ENCODE measurements around the gene ZNF318. TPM values are rescaled to one million over a fixed set of nuclear protein-coding genes. Genes with fewer than 3 reads are reported as not detected.
"Not testable (repeated sequence)": the region's sequence is repeated elsewhere in the genome, so short reads cannot be mapped to it uniquely, and the experiment has no call there.

The ZNF318 gene
- total RNA-seq, 4 donors from 2014 or later: 5.6 to 13.5 (median 8.1) TPM

DNA sequence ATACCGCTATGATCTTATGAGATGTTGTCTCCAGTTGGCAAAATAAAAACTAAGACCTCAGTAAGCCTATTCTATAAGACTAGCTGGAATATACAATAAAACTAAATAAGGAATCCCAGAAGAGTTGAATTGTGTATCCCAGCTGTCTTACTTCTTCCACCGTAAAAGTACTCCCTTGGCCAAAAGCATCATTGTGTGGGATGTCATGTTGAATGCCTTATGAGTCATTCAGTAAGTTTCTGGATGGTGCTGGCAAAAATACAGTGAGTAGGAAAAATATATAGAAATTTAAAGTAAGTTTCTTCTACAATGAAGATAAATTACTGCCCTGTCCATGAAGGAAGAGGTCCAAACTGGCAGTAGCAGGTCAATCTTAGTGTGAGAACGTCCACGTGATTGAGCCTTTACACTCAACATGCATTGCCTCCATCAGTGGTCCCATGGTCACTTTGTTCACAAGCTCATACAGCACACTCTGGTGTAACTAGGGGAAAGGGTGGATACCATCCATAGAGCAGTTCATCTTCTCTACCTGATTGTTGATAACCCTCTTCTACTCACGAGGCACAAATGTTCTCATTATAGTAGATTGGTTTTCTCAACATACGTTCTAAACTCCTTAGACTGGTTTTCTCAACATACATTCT lies 13.7 kb upstream of the ZNF318 start:
- H3K4me3 ChIP-seq: no peak overlapping the region
- no peak overlapping the region for H3K27ac ChIP-seq
- no peaks in the 10 kb centered on the region for H3K36me3 ChIP-seq
- H3K9me3 ChIP-seq: no peaks in the 10 kb centered on the region
- no peaks in the 10 kb centered on the region for H3K4me1 ChIP-seq
- intact Hi-C loops (cut with DNase I): no loop called here
- no peak for DNase-seq
- TF ChIP-seq, protein P1, sequence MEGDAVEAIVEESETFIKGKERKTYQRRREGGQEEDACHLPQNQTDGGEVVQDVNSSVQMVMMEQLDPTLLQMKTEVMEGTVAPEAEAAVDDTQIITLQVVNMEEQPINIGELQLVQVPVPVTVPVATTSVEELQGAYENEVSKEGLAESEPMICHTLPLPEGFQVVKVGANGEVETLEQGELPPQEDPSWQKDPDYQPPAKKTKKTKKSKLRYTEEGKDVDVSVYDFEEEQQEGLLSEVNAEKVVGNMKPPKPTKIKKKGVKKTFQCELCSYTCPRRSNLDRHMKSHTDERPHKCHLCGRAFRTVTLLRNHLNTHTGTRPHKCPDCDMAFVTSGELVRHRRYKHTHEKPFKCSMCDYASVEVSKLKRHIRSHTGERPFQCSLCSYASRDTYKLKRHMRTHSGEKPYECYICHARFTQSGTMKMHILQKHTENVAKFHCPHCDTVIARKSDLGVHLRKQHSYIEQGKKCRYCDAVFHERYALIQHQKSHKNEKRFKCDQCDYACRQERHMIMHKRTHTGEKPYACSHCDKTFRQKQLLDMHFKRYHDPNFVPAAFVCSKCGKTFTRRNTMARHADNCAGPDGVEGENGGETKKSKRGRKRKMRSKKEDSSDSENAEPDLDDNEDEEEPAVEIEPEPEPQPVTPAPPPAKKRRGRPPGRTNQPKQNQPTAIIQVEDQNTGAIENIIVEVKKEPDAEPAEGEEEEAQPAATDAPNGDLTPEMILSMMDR (IDR thresholded peaks at IDR 0.05): no peak
- no peak for TF ChIP-seq POLR2A (IDR thresholded peaks at IDR 0.05)
- 56 to 71% methylated on average over 5 to 6 of the region's 6 CpGs for WGBS, 2 donors
- H3K27me3 ChIP-seq: peaks cover 0 to 9% (median 0%) of the 10 kb centered on the region in 4 donors

DNA sequence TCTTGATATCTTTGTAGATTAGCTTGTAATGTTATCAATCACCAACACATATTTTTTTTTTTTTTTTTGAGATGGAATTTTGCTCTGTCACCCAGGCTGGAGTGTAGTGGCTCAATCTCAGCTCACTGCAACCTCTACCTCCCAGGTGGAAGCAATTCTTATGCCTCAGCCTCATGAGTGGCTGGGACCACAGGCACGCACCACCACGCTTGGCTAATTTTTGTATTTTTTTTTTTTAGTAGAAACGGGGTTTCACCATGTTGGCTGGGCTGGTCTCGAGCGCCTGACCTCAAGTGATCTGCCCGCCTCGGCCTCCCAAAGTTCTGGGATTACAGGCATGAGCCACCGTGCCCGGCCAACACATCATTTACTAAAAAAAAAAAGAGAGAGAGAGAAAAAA lies 11.4 kb upstream of the ZNF318 start:
- H3K27me3 ChIP-seq; H3K4me3 ChIP-seq; intact Hi-C loops (cut with DNase I); H3K27ac ChIP-seq; DNase-seq; H3K4me1 ChIP-seq; H3K9me3 ChIP-seq; H3K36me3 ChIP-seq: not testable (repeated sequence)
- WGBS, 2 donors: 88 to 90% methylated on average over 4 to 9 of the region's 9 CpGs

DNA sequence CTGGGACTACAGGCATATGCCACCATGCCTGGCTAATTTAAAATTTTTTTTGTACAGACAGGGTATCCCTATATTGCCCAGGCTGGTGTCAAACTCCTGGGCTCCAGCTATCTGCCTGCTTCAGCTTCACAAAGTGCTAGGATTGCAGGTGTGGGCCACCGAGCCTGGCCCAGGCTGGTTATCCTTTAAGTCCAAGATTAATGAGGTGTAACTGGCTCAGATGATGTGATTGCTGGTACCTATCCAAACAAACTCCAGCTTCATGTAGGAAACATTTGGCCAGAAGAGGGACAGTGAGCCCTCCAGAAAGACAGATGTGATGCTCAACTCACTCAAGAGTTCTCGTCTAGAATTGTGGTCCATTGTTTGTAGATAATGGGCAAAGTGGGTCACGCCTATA lies 9.2 kb upstream of the ZNF318 start:
- H3K27ac ChIP-seq: no peak overlapping the region
- DNase-seq: no peak
- H3K36me3 ChIP-seq: no peaks in the 10 kb centered on the region
- H3K4me1 ChIP-seq: peaks cover 0 to 8% (median 0%) of the 10 kb centered on the region in 3 donors
- TF ChIP-seq, protein P1 (IDR thresholded peaks at IDR 0.05): no peak
- no peak for TF ChIP-seq POLR2A (IDR thresholded peaks at IDR 0.05)
- H3K27me3 ChIP-seq: peaks cover 0 to 7% (median 0%) of the 10 kb centered on the region in 4 donors
- WGBS, 2 donors: 64 to 77% methylated on average over 2 to 3 of the region's 3 CpGs
- intact Hi-C loops (cut with DNase I): no loop called here
- no peak overlapping the region for H3K4me3 ChIP-seq
- H3K9me3 ChIP-seq: no peaks in the 10 kb centered on the region

GRCh38 chr6:43377710-43378229 lies 8.3 kb upstream of the ZNF318 start:
- 77 to 92% methylated on average over 2 of the region's 2 CpGs for WGBS, 2 donors
- no peak overlapping the region for H3K27ac ChIP-seq
- intact Hi-C loops (cut with DNase I): no loop called here
- H3K27me3 ChIP-seq: peaks cover 0 to 7% (median 0%) of the 10 kb centered on the region in 4 donors
- H3K4me3 ChIP-seq: no peak overlapping the region
- H3K4me1 ChIP-seq: peaks cover 0 to 16% (median 0%) of the 10 kb centered on the region in 3 donors
- no peak for TF ChIP-seq POLR2A (IDR thresholded peaks at IDR 0.05)
- TF ChIP-seq, protein P1 (IDR thresholded peaks at IDR 0.05): no peak
- no peaks in the 10 kb centered on the region for H3K36me3 ChIP-seq
- DNase-seq: no peak
- no peaks in the 10 kb centered on the region for H3K9me3 ChIP-seq

DNA sequence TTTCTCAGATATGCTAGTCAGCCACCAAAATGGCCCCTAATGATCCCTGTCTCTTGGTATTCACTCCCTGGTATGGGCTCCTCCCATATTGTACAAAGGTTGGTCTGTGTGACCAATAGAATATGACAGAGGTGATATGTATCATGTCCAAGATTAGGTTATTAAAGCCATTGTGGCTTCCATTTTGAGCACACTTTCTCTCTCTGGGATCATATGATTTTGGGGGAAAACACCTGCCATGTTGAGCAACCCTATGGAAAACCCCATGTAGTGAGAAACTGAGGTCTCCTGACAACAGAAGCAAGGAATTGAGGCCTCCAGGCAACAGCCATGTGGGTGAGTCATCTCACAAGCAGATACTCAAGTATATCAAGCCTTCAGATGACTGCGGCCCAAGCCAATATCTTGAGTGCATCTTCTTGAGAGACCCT lies 7.1 kb upstream of the ZNF318 start:
- Histone ChIP-seq H3K27ac (no peak overlapping the region), H3K4me1 (peaks cover 0 to 16% (median 0%) of the 10 kb centered on the region in 3 donors), H3K4me3 (no peak overlapping the region), H3K36me3 (no peaks in the 10 kb centered on the region), H3K9me3 (no peaks in the 10 kb centered on the region), H3K27me3 (peaks cover 0 to 7% (median 0%) of the 10 kb centered on the region in 4 donors)
- intact Hi-C loops (cut with DNase I): no loop called here
- 47 to 50% methylated on average over 1 of the region's 1 CpG for WGBS, 2 donors
- TF ChIP-seq, protein P1 (IDR thresholded peaks at IDR 0.05): no peak
- TF ChIP-seq POLR2A (IDR thresholded peaks at IDR 0.05): no peak
- no peak for DNase-seq
